Fibroblast of lung (primary cell): ENCODE measurements around the gene STPG2.
"Not testable (repeated sequence)": the region's sequence is repeated elsewhere in the genome, so short reads cannot be mapped to it uniquely, and the experiment has no call there.

Experiments used
- CTCF ChIP-seq, 2 donors: IDR thresholded peaks in 1 of 2; conservative IDR thresholded peaks in 1 of 2; 1 replicate in 1 of 2; 2 replicates in 1 of 2; pipeline ENCODE4 v1.5.1; 2011 to 2012; ENCODE audit warnings: low read length in 2 of 2, control low read depth in 1 of 2, inconsistent platforms in 1 of 2, low read depth in 1 of 2, mild to moderate bottlenecking in 1 of 2
- EZH2 ChIP-seq: IDR thresholded peaks from 2 replicates; pipeline ENCODE4 v1.5.1; 2012; ENCODE audit warnings: low read length, control low read depth, mild to moderate bottlenecking; ENCODE audit errors: missing control alignments

GRCh38 chr4:97550637-97551036 lies 592.6 kb downstream of the STPG2 start:
- TF ChIP-seq CTCF (conservative IDR thresholded peaks at IDR 0.05 in 1 of 2, IDR thresholded peaks at IDR 0.05 in 1 of 2; ENCODE audit: low read depth in 1 of 2, low read length in 2 of 2); EZH2: not testable (repeated sequence)
